Mucosa of rectum (tissue), 2 donors: ENCODE measurements around the gene KCNJ16.
"Not testable (repeated sequence)": the region's sequence is repeated elsewhere in the genome, so short reads cannot be mapped to it uniquely, and the experiment has no call there.

Source experiments
- H3K27ac ChIP-seq, 2 donors: one replicate each; pipeline ENCODE4 v1.7.0; 2013; ENCODE audit warnings: inconsistent platforms in 2 of 2, low read depth in 2 of 2, low read length in 2 of 2
- H3K27me3 ChIP-seq, 2 donors: one replicate each; pipeline ENCODE4 v1.7.0; 2013; ENCODE audit warnings: low read length in 2 of 2; ENCODE audit not compliant: control insufficient read depth in 2 of 2, insufficient read depth in 2 of 2
- H3K36me3 ChIP-seq, 2 donors: one replicate each; pipeline ENCODE4 v1.7.0; 2013; ENCODE audit warnings: low read length in 2 of 2; ENCODE audit not compliant: control insufficient read depth in 2 of 2, insufficient read depth in 2 of 2
- H3K4me1 ChIP-seq, 2 donors: one replicate each; pipeline ENCODE4 v1.7.0; 2013; ENCODE audit warnings: low read length in 2 of 2, mild to moderate bottlenecking in 1 of 2; ENCODE audit not compliant: control insufficient read depth in 2 of 2, insufficient read depth in 2 of 2
- H3K4me3 ChIP-seq, 2 donors: one replicate each; pipeline ENCODE4 v1.7.0; 2013; ENCODE audit warnings: low read length in 2 of 2
- H3K9ac ChIP-seq, 2 donors: one replicate each; pipeline ENCODE4 v1.7.0; 2013; ENCODE audit warnings: low read length in 2 of 2, low read depth in 1 of 2, mild to moderate bottlenecking in 1 of 2
- H3K9me3 ChIP-seq, 2 donors: one replicate each; pipeline ENCODE4 v1.7.0; 2013; ENCODE audit warnings: low read length in 2 of 2; ENCODE audit not compliant: control insufficient read depth in 2 of 2
- donor health status: healthy.
- donor health status: Normal muscosa, but diverticular disease.

KCNJ16 gene

GRCh38 chr17:70041540-70041939 lies 33.5 kb upstream of the KCNJ16 start:
- Histone ChIP-seq H3K36me3 (no peaks in the 10 kb centered on the region), H3K9ac (no peak overlapping the region), H3K27me3 (no peaks in the 10 kb centered on the region), H3K4me1 (peaks cover 0 to 9% of the 10 kb centered on the region in 2 donors), H3K27ac (no peak overlapping the region), H3K9me3 (no peaks in the 10 kb centered on the region), H3K4me3 (no peak overlapping the region)

- not testable (repeated sequence) for H3K4me1 ChIP-seq, H3K27me3 ChIP-seq, H3K4me3 ChIP-seq, H3K27ac ChIP-seq, H3K9me3 ChIP-seq, H3K36me3 ChIP-seq, H3K9ac ChIP-seq
Observed at GRCh38 chr17:70045780-70046179, 29.2 kb upstream of the KCNJ16 start.

- no peak overlapping the region for H3K9ac ChIP-seq
- no peaks in the 10 kb centered on the region for H3K9me3 ChIP-seq
- H3K27me3 ChIP-seq = no peaks in the 10 kb centered on the region
- peaks cover 0 to 6% of the 10 kb centered on the region in 2 donors for H3K4me1 ChIP-seq
- no peak overlapping the region for H3K4me3 ChIP-seq
- no peaks in the 10 kb centered on the region for H3K36me3 ChIP-seq
- no peak overlapping the region for H3K27ac ChIP-seq
Observed at GRCh38 chr17:70047619-70048419, 27.2 kb upstream of the KCNJ16 start.

GRCh38 chr17:70049801-70050591 lies 25.0 kb upstream of the KCNJ16 start:
- Histone ChIP-seq H3K4me1 (peaks cover 0 to 10% of the 10 kb centered on the region in 2 donors), H3K4me3 (no peak overlapping the region), H3K27ac (no peak overlapping the region), H3K36me3 (no peaks in the 10 kb centered on the region), H3K27me3 (no peaks in the 10 kb centered on the region), H3K9me3 (no peaks in the 10 kb centered on the region), H3K9ac (no peak overlapping the region)

GRCh38 chr17:70050931-70051330 lies 24.1 kb upstream of the KCNJ16 start:
- Histone ChIP-seq H3K4me3 (no peak overlapping the region), H3K27ac (no peak overlapping the region), H3K27me3 (no peaks in the 10 kb centered on the region), H3K9me3 (no peaks in the 10 kb centered on the region), H3K9ac (no peak overlapping the region), H3K4me1 (peaks cover 0 to 10% of the 10 kb centered on the region in 2 donors), H3K36me3 (no peaks in the 10 kb centered on the region)

- Histone ChIP-seq H3K27me3 (no peaks in the 10 kb centered on the region), H3K9me3 (no peaks in the 10 kb centered on the region), H3K4me1 (peaks cover 0 to 4% of the 10 kb centered on the region in 2 donors), H3K36me3 (no peaks in the 10 kb centered on the region), H3K9ac (no peak overlapping the region), H3K4me3 (no peak overlapping the region), H3K27ac (no peak overlapping the region)
Observed at GRCh38 chr17:70053241-70054234, 21.5 kb upstream of the KCNJ16 start.

- Histone ChIP-seq H3K4me3 (no peak overlapping the region), H3K9me3 (no peaks in the 10 kb centered on the region), H3K36me3 (no peaks in the 10 kb centered on the region), H3K4me1 (peaks cover 0 to 4% of the 10 kb centered on the region in 2 donors), H3K27ac (no peak overlapping the region), H3K27me3 (no peaks in the 10 kb centered on the region), H3K9ac (no peak overlapping the region)
Observed at GRCh38 chr17:70055000-70055399, 20.0 kb upstream of the KCNJ16 start.

- H3K27ac ChIP-seq = no peak overlapping the region
- H3K4me1 ChIP-seq = no peaks in the 10 kb centered on the region
- no peaks in the 10 kb centered on the region for H3K9me3 ChIP-seq
- H3K36me3 ChIP-seq = no peaks in the 10 kb centered on the region
- H3K9ac ChIP-seq = no peak overlapping the region
- H3K4me3 ChIP-seq = no peak overlapping the region
- H3K27me3 ChIP-seq = no peaks in the 10 kb centered on the region
Observed at GRCh38 chr17:70059071-70059470, 16.0 kb upstream of the KCNJ16 start.

- Histone ChIP-seq H3K27me3 (no peaks in the 10 kb centered on the region), H3K27ac (no peak overlapping the region), H3K9me3 (no peaks in the 10 kb centered on the region), H3K4me1 (no peaks in the 10 kb centered on the region), H3K36me3 (no peaks in the 10 kb centered on the region), H3K9ac (no peak overlapping the region), H3K4me3 (no peak overlapping the region)
Observed at GRCh38 chr17:70059649-70060048, 15.4 kb upstream of the KCNJ16 start.
